CD4-positive, alpha-beta T cell treated with Interleukin-4 for 4 hours (primary cell): ENCODE data around the gene ZNF211.

Experiments
- DNase-seq: peaks from one replicate; pipeline ENCODE4 v3.0.0-alpha.2; 2020

ZNF211 gene

GRCh38 chr19:57656346-57656745 lies 23.4 kb downstream of the ZNF211 start:
- no peak for DNase-seq

DNA sequence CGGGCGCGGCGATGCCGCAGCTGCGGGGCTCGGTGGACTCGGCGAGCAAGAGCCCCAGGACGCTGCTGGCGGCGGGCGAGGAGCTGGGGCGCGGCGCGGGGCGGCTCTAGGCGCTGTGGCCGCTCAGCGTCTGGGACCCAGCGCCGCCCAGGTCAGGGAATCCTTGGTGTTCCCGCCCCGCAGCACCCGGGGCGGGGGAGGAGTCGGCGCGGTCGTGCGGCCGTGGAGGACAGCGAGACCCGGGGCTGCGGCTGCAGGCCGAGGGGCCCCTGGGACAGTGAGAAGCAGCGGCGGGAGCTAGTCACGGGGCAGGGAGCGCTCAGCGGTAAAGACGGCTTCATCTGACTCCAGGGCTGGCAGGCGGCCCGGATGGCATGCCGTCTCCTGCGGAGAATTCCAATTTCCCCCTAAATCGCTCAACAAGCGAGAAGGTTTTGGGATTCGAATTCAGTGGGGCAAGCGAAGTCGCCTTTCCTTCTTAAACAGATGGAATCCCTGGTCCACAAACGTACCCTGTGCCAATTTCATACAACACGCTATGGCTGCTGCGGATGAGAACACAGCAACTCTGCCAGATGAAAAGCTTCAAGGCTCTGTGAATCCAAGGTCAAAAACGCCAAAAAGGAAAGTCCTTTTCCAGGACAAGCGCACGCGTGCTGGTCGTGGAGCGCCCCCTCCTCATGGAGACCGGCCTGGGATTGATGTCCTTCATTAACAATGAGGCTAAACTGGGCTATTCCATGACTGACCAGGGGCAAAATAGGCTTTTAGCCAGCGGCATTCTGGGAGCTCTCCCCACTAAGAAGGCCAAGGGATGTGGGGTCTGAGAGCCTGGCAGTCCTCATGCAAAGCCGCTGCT lies 31.5 kb downstream of the ZNF211 start:
- no peak for DNase-seq

DNA sequence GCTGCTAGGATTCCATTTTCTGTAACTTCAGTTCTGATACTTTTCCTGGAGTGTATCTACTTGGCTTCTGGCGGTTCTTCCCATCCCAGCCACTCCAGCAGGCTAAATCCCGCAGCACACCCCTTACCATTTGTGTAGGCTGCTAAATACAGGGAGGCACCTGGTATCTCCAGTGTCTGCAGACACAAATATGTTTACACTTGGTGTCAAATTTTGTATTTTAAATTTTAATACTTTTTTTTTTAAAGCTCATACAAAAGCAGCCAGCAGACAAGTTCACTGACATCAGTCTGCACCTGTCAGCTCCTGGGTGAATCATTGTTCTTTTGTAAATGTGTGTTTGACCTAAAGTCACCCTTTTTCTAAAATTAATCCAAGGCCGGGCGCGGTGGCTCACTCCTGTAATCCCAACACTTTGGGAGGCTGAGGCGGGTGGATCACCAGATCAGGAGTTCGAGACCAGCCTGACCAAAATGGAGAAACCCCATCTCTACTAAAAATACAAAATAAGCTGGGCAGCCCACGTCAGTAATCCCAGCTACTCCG lies 32.4 kb downstream of the ZNF211 start:
- no peak for DNase-seq

DNA sequence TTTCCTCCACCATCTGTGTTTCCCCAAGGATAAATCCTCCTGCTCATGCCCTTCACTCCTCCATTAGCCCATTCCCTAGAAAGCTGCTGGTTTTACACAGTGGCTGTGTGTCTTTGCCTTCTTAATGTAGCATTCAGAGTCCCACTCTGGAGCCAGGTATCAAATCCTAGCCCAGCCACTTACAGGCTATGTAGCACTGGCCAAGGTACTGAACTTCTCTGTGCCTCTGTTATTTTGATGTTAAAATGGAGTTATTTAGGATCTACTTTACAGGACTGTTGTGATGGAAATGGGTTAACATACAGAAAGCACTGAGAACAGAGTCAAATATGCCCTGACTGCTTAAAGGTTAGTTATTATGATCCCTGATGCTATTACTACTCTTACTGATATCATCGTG lies 34.3 kb downstream of the ZNF211 start:
- no peak for DNase-seq

DNA sequence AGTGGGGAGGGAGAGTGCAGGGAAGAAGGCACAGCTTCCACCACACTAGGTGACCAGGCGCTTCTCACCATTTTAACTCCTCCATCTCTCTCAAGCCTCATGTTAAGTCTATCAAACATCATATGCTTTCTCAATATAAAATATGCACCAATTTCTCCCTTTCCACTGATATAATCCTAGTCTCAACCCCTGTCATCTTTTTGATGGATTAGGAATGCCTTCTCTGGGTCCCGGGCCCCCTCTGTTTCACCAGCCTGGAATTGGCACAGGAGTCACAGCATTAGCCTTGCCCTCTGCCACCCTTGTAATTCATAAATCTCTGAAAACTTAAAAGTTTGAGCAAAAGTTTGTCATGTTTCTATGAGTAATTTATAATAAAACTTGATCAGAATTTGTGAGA lies 35.7 kb downstream of the ZNF211 start, which contains the start of gene ZSCAN4:
Gene ZSCAN4, plus strand, starts transcription at position 301 of the 400 bp plus-strand sequence. CDS start 7,211 bp downstream, outside the sequence.
- DNase-seq = no peak

- DNase-seq = no peak
Observed at GRCh38 chr19:57671124-57671895, 38.3 kb downstream of the ZNF211 start.

GRCh38 chr19:57672466-57672865 lies 39.5 kb downstream of the ZNF211 start:
- no peak for DNase-seq

- DNase-seq = no peak
Observed at GRCh38 chr19:57675881-57676280, 42.9 kb downstream of the ZNF211 start.

GRCh38 chr19:57682226-57682766 lies 49.3 kb downstream of the ZNF211 start:
- no peak for DNase-seq

GRCh38 chr19:57686727-57687126 lies 53.8 kb downstream of the ZNF211 start:
- DNase-seq = no peak

DNA sequence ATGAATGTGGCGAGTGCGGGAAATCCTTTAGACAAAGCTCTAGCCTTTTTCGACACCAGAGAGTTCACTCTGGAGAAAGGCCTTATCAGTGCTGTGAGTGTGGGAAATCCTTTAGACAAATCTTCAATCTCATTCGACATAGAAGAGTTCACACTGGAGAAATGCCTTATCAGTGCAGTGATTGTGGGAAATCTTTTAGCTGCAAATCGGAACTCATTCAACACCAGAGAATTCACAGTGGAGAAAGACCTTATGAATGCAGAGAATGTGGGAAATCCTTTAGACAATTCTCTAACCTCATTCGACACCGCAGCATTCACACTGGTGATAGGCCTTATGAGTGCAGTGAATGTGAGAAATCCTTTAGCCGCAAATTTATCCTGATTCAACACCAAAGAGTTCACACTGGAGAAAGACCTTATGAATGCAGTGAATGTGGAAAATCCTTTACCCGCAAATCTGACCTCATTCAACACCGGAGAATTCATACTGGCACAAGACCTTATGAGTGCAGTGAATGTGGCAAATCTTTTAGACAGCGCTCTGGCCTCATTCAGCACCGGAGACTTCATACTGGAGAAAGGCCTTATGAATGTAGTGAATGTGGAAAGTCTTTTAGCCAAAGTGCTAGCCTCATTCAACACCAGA lies 54.5 kb downstream of the ZNF211 start:
- DNase-seq = no peak

DNA sequence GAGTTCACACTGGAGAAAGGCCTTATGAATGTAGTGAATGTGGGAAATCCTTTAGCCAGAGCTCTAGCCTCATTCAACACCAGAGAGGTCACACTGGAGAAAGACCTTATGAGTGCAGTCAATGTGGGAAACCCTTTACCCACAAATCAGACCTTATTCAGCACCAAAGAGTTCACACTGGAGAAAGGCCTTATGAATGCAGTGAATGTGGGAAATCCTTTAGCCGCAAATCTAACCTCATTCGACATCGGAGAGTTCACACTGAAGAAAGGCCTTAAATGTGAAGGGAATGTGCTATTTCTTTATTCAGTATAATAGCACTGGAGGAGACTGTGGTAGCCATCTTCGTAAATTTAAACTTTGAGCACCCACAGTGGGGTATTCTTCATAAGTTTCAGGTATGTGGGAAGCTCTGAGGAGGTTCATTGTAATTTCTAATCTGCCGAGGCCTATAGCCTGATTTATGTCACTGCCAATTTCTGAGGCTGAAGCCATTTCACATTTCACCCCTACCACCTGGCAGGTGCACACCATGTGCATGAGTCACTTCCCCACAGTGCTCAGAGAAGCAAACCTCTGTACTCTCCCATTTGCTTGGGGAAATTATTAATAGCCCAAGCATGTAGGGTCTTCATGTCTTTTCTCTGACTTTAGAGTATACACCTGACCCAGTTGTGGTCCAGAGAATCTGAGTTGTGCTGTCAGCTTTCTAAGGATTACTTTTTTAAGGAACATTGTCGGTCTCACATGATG lies 55.2 kb downstream of the ZNF211 start:
- no peak for DNase-seq

GRCh38 chr19:57689750-57690149 lies 56.8 kb downstream of the ZNF211 start:
- DNase-seq = no peak
